GM12892 (cell line): ENCODE data around the gene PXDC1.
"Not testable (repeated sequence)": the region's sequence is repeated elsewhere in the genome, so short reads cannot be mapped to it uniquely, and the experiment has no call there.

Source experiments
- DNase-seq: peaks from one replicate; pipeline ENCODE4 v3.0.0; 2011; ENCODE audit not compliant: insufficient read length
- FAIRE-seq: peaks from 2 replicates; lab custom pipeline; 2011; peaks lifted over from hg19 to GRCh38; lab: Jason Lieb, UNC
- POLR2A ChIP-seq: IDR thresholded peaks from 2 replicates; pipeline ENCODE4 v1.6.1; 2011; ENCODE audit warnings: low read depth, low read length, control low read depth
- POLR2AphosphoS5 ChIP-seq: IDR thresholded peaks from 2 replicates; pipeline ENCODE4 v1.6.1; 2011; ENCODE audit warnings: low read depth, low read length, control low read depth
- TAF1 ChIP-seq: IDR thresholded peaks from 2 replicates; pipeline ENCODE4 v1.6.1; 2011; ENCODE audit warnings: low read depth, mild to moderate bottlenecking, control low read depth, low read length, borderline replicate concordance

The PXDC1 gene

GRCh38 chr6:3755637-3756545, 4.4 kb upstream of the PXDC1 start:
- FAIRE-seq (no peak), DNase-seq (no peak)
- TF ChIP-seq POLR2AphosphoS5 (no peak), TAF1 (no peak), POLR2A (no peak)

- TF ChIP-seq TAF1 (no peak), POLR2AphosphoS5 (no peak), POLR2A (no peak)
- DNase-seq, result no peak
- no peak for FAIRE-seq
Measured at GRCh38 chr6:3754776-3755175, 3.3 kb upstream of the PXDC1 start.

- FAIRE-seq, DNase-seq: not testable (repeated sequence)
Measured at GRCh38 chr6:3754032-3754725, 2.7 kb upstream of the PXDC1 start.

- DNase-seq, result no peak
- FAIRE-seq, result no peak
- TF ChIP-seq POLR2AphosphoS5 (no peak), POLR2A (no peak), TAF1 (no peak)
Measured at GRCh38 chr6:3753228-3753835, 1.8 kb upstream of the PXDC1 start.

GRCh38 chr6:3752531-3753227, 1.2 kb upstream of the PXDC1 start:
- FAIRE-seq (no peak), DNase-seq (no peak)
- TF ChIP-seq TAF1, result no peak
- TF ChIP-seq POLR2AphosphoS5, result no peak
- no peak for TF ChIP-seq POLR2A

GRCh38 chr6:3751730-3752530, 417 bp upstream of the PXDC1 start:
- peak; percentile 51 for FAIRE-seq
- peak; percentile 81 for DNase-seq
- TF ChIP-seq POLR2AphosphoS5, result no peak
- no peak for TF ChIP-seq POLR2A
- TF ChIP-seq TAF1, result no peak

GRCh38 chr6:3750317-3751076, 1.0 kb downstream of the PXDC1 start:
- TF ChIP-seq TAF1 (no peak), POLR2AphosphoS5 (no peak), POLR2A (no peak)
- no peak for FAIRE-seq
- peak; percentile 37 for DNase-seq

- FAIRE-seq, result no peak
- no peak for DNase-seq
- TF ChIP-seq POLR2AphosphoS5 (no peak), POLR2A (no peak), TAF1 (no peak)
Measured at GRCh38 chr6:3749977-3750316, 1.6 kb downstream of the PXDC1 start.

GRCh38 chr6:3749067-3749841, 2.3 kb downstream of the PXDC1 start:
- no peak for FAIRE-seq

More at GRCh38 chr6:3749067-3749841, 2.3 kb downstream of the PXDC1 start:
- TF ChIP-seq POLR2A, result no peak
- no peak for TF ChIP-seq POLR2AphosphoS5
- no peak for DNase-seq
